Kidney (tissue), 14 donors: ENCODE measurements around the gene UBAC2. TPM values are rescaled to one million over a fixed set of nuclear protein-coding genes. Genes with fewer than 3 reads are reported as not detected.

Experiments
- DNase-seq, 5 donors: peaks; one replicate each; pipeline ENCODE4 v3.0.0-alpha.2; 2013 to 2020
- FAIRE-seq: peaks from 2 replicates; lab custom pipeline; 2012; peaks lifted over from hg19 to GRCh38; lab: Jason Lieb, UNC
- H3K27ac ChIP-seq, 2 donors: one replicate each; pipeline ENCODE4 v1.7.0; 2013; ENCODE audit warnings: low read depth in 2 of 2, low read length in 2 of 2, inconsistent platforms in 1 of 2
- H3K27me3 ChIP-seq: one replicate; pipeline ENCODE4 v1.7.1; 2013; ENCODE audit warnings: low read length, inconsistent platforms; ENCODE audit not compliant: control insufficient read depth, insufficient read depth
- H3K36me3 ChIP-seq, 3 donors: one replicate each; pipeline versions ENCODE4 v1.7.0 to v1.7.1; 2013; ENCODE audit warnings: low read length in 3 of 3, control low read depth in 1 of 3, inconsistent platforms in 1 of 3; ENCODE audit not compliant: insufficient read depth in 3 of 3, control insufficient read depth in 2 of 3
- H3K4me1 ChIP-seq, 3 donors: one replicate each; pipeline versions ENCODE4 v1.7.0 to v1.7.1; 2013; ENCODE audit warnings: low read length in 3 of 3, inconsistent platforms in 1 of 3, low read depth in 1 of 3; ENCODE audit not compliant: control insufficient read depth in 2 of 3, insufficient read depth in 2 of 3
- H3K4me3 ChIP-seq, 3 donors: one replicate each; pipeline versions ENCODE4 v1.7.0 to v1.8.1; 2013; ENCODE audit warnings: low read length in 3 of 3, control low read depth in 1 of 3, inconsistent platforms in 1 of 3
- H3K9ac ChIP-seq, 3 donors: one replicate each; pipeline versions ENCODE4 v1.7.0 to v1.7.1; 2013; ENCODE audit warnings: low read length in 3 of 3, control low read depth in 1 of 3, inconsistent platforms in 1 of 3
- H3K9me3 ChIP-seq, 3 donors: one replicate each; pipeline versions ENCODE4 v1.7.0 to v1.7.1; 2013; ENCODE audit warnings: low read length in 3 of 3, control low read depth in 1 of 3, inconsistent platforms in 1 of 3; ENCODE audit not compliant: control insufficient read depth in 2 of 3, insufficient read depth in 1 of 3
- intact Hi-C: fragments of 100-400 bp; cut with DNase I; formaldehyde crosslinking; loops from one replicate; pipeline ENCODE4 v1.11.1; 2022
- polyA plus RNA-seq: library from polyadenylated mRNA; stranded (reverse); fragments of 350-450 nt; fragmentation: Illumina TruSeq; extraction: RNeasy Lipid Tissue Mini Kit (QIAGEN cat#74804); gene quantifications from one replicate; pipeline ENCODE4 v1.2.3, GENCODE V29; 2014; ENCODE audit warnings: low read depth, low replicate concordance; ENCODE audit not compliant: insufficient read depth
- total RNA-seq: library from RNA; stranded (reverse); fragmentation: NEBNext Ultra II Directional; extraction: Animal tissue kit (Norgen Biotek cat#: 25700); gene quantifications from one replicate; pipeline ENCODE4 v1.2.1, GENCODE V29; 2021
- TF ChIP-seq, protein P1 (sequence below): IDR thresholded peaks from 3 replicates; pipeline ENCODE4 v1.5.1; 2012; ENCODE audit warnings: mild to moderate bottlenecking, moderate library complexity, borderline replicate concordance; ENCODE audit not compliant: insufficient read depth; ENCODE audit errors: extremely low read depth
- donor health status: control.
- donor health status: control.
- donor health status: control.
- donor health status: control.
- donor health status: control.
- donor health status: DM: yes; HTN: yes; CAD: no.
- donor health status: Normal renal cell carcinoma (clear cell type).

Gene UBAC2
- total and polyA plus RNA-seq, 2 donors from 2014 or later = 61.8 to 77.5 TPM

DNA sequence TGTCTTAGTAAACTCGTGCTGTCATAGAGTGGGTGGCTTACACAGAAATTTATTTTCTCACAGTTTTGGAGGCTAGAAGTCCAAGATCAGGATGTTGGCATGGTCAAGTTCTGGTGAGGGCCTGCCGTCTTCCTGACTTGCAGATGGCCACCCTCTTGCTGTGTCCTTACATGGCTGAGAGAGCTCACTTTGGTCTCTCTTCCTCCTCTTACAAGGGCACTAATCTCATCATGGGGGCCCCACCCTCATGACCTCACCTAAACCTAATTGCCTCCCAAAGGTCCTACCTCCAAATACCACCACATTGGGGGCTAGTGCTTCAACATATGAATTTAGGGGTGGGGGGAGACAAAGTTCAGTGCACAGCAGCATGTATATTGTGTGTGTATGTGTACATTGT lies 71.8 kb downstream of the UBAC2 start:
- Histone ChIP-seq H3K4me1 (peaks cover 0 to 7% (median 0%) of the 10 kb centered on the region in 3 donors), H3K9ac (no peak overlapping the region), H3K36me3 (no peaks in the 10 kb centered on the region), H3K9me3 (peaks cover 0 to 7% (median 2%) of the 10 kb centered on the region in 3 donors), H3K27ac (no peak overlapping the region), H3K27me3 (no peaks in the 10 kb centered on the region), H3K4me3 (no peak overlapping the region)
- FAIRE-seq = no peak
- DNase-seq = no peak
- intact Hi-C loops = no loop called here
- TF ChIP-seq, protein P1, sequence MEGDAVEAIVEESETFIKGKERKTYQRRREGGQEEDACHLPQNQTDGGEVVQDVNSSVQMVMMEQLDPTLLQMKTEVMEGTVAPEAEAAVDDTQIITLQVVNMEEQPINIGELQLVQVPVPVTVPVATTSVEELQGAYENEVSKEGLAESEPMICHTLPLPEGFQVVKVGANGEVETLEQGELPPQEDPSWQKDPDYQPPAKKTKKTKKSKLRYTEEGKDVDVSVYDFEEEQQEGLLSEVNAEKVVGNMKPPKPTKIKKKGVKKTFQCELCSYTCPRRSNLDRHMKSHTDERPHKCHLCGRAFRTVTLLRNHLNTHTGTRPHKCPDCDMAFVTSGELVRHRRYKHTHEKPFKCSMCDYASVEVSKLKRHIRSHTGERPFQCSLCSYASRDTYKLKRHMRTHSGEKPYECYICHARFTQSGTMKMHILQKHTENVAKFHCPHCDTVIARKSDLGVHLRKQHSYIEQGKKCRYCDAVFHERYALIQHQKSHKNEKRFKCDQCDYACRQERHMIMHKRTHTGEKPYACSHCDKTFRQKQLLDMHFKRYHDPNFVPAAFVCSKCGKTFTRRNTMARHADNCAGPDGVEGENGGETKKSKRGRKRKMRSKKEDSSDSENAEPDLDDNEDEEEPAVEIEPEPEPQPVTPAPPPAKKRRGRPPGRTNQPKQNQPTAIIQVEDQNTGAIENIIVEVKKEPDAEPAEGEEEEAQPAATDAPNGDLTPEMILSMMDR = no peak

DNA sequence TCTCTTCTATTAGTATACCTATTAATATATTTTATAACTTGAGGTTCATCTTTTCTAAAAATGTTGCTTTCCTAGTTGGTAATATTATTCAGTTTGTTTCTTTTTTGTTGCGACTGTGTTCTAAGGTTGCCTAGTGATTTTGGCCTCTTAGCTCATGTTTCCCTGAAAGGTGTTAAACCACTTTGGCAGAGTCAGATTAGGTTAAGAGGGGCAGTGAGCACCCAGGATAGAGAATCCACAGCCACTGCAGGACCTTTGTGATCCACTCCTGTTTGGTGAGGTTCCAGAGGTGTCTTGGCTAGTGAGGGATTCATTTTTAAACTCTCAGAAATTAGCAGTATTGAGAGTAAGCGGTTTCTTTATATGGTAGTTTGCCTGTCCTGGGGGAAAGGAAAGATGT lies 72.5 kb downstream of the UBAC2 start:
- TF ChIP-seq, protein P1 = no peak
- Histone ChIP-seq H3K36me3 (no peaks in the 10 kb centered on the region), H3K9ac (no peak overlapping the region), H3K27ac (no peak overlapping the region), H3K9me3 (peaks cover 0 to 7% (median 2%) of the 10 kb centered on the region in 3 donors), H3K4me3 (no peak overlapping the region), H3K27me3 (no peaks in the 10 kb centered on the region), H3K4me1 (peaks cover 0 to 7% (median 0%) of the 10 kb centered on the region in 3 donors)
- FAIRE-seq (no peak), DNase-seq (no peak)
- intact Hi-C loops = no loop called here

DNA sequence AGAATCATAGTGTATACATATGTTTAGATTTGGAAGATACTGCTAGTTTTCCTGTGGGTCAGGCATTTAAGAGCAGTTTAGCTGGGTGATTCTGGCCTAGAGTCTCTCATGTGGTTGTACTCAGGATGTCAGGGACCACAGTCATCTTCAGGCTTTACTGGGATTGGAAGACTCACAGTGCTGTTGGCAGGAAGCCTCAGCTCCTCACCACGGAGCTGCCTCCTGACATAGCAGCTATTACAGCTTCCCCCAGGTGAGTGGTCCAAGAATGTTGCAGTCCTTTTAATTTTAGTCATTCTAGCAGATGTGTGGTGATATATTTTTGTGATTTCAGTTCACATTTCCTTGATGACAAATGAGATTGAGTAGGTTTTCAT lies 74.4 kb downstream of the UBAC2 start:
- FAIRE-seq (no peak), DNase-seq (no peak)
- Histone ChIP-seq H3K9me3 (peaks cover 0 to 7% (median 2%) of the 10 kb centered on the region in 3 donors), H3K4me3 (no peak overlapping the region), H3K9ac (no peak overlapping the region), H3K36me3 (no peaks in the 10 kb centered on the region), H3K27ac (no peak overlapping the region), H3K4me1 (peaks cover 0 to 7% (median 0%) of the 10 kb centered on the region in 3 donors), H3K27me3 (no peaks in the 10 kb centered on the region)
- intact Hi-C loops = no loop called here
- TF ChIP-seq, protein P1 = no peak

DNA sequence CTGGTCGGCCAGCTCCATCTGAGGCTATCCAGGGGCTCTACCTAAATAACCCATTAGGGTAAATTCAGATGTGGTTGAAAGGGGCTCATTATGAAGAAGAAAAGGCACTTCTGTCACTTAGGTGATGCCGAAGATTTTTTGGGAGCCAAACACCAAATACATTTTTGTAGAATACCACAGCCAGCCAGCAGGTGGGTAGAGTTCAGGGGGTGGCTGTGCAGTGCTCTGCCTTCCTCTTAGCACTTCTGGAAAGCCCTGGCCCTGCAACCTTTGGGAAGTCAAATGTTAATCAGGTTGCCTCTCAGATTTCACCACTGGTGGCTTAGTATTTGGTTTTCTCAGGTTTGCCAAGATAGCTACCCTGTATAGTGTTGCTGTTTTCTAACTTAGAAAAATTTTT lies 76.1 kb downstream of the UBAC2 start:
- Histone ChIP-seq H3K9ac (no peak overlapping the region), H3K36me3 (peaks cover 0 to 2% (median 0%) of the 10 kb centered on the region in 3 donors), H3K4me3 (no peak overlapping the region), H3K27me3 (no peaks in the 10 kb centered on the region), H3K9me3 (peaks cover 0 to 7% (median 2%) of the 10 kb centered on the region in 3 donors), H3K4me1 (peaks cover 0 to 5% (median 0%) of the 10 kb centered on the region in 3 donors), H3K27ac (no peak overlapping the region)
- FAIRE-seq = no peak
- TF ChIP-seq, protein P1 = no peak
- DNase-seq = no peak
- intact Hi-C loops = no loop called here
